Liver (tissue), 9 donors: Measurements from ENCODE around the gene NARF. TPM values are rescaled to one million over a fixed set of nuclear protein-coding genes. Genes with fewer than 3 reads are reported as not detected.

Experiments
- DNase-seq: peaks from one replicate; pipeline ENCODE4 v3.0.0-alpha.2; 2017; ENCODE audit warnings: low spot score
- H3K27ac ChIP-seq, 2 donors: one replicate each; pipeline ENCODE4 v1.7.0; 2013; ENCODE audit warnings: inconsistent platforms in 2 of 2, low read length in 2 of 2, control low read depth in 1 of 2, low read depth in 1 of 2, mild to moderate bottlenecking in 1 of 2
- H3K27me3 ChIP-seq, 4 donors: one replicate each; pipeline versions ENCODE4 v1.6.1 to v1.7.0; 2013; ENCODE audit warnings: low read length in 3 of 4, inconsistent platforms in 1 of 4, mild to moderate bottlenecking in 1 of 4, moderate library complexity in 1 of 4; ENCODE audit not compliant: control insufficient read depth in 4 of 4, insufficient read depth in 4 of 4
- H3K36me3 ChIP-seq, 4 donors: one replicate each; pipeline versions ENCODE4 v1.6.1 to v1.7.0; 2013; ENCODE audit warnings: low read length in 3 of 4, mild to moderate bottlenecking in 3 of 4, low read depth in 1 of 4, moderate library complexity in 1 of 4; ENCODE audit not compliant: control insufficient read depth in 4 of 4, insufficient read depth in 3 of 4
- H3K4me1 ChIP-seq, 4 donors: one replicate each; pipeline versions ENCODE4 v1.6.1 to v1.7.0; 2013; ENCODE audit warnings: low read length in 3 of 4, mild to moderate bottlenecking in 3 of 4, moderate library complexity in 1 of 4; ENCODE audit not compliant: control insufficient read depth in 4 of 4, insufficient read depth in 4 of 4
- H3K4me3 ChIP-seq, 3 donors: one replicate each; pipeline versions ENCODE4 v1.6.1 to v1.7.0; 2013; ENCODE audit warnings: low read length in 3 of 3, control low read depth in 1 of 3, low read depth in 1 of 3, mild to moderate bottlenecking in 1 of 3
- H3K9ac ChIP-seq, 2 donors: one replicate each; pipeline ENCODE4 v1.7.0; 2013; ENCODE audit warnings: low read length in 2 of 2, mild to moderate bottlenecking in 2 of 2, moderate library complexity in 2 of 2, control low read depth in 1 of 2, low read depth in 1 of 2
- H3K9me3 ChIP-seq, 4 donors: one replicate each; pipeline versions ENCODE4 v1.6.1 to v1.7.0; 2013; ENCODE audit warnings: low read length in 3 of 4; ENCODE audit not compliant: control insufficient read depth in 4 of 4
- ATF3 ChIP-seq: IDR thresholded peaks from 2 replicates; pipeline ENCODE4 v1.6.1; 2016; ENCODE audit warnings: antibody characterized with exemption
- CTCF ChIP-seq: fragments of 150-350 bp; IDR thresholded peaks from 2 replicates; pipeline ENCODE4 v1.5.1; 2017; ENCODE audit warnings: improper control_type of control experiment, low read depth, low read length; ENCODE audit not compliant: missing input control
- EGR1 ChIP-seq, 2 donors: IDR thresholded peaks; 2 replicates each; pipeline ENCODE4 v1.6.1; 2016 to 2018; ENCODE audit warnings: antibody characterized with exemption in 2 of 2, low read depth in 2 of 2
- FOXA1 ChIP-seq: IDR thresholded peaks from 2 replicates; pipeline ENCODE4 v1.6.1; 2016; ENCODE audit warnings: antibody characterized with exemption
- FOXA2 ChIP-seq: IDR thresholded peaks from 2 replicates; pipeline ENCODE4 v1.6.1; 2016; ENCODE audit warnings: antibody characterized with exemption
- GABPA ChIP-seq, 2 donors: IDR thresholded peaks in 1 of 2; conservative IDR thresholded peaks in 1 of 2; 2 replicates each; pipeline ENCODE4 v1.6.1; 2016; ENCODE audit warnings: antibody characterized with exemption in 2 of 2, mild to moderate bottlenecking in 1 of 2, moderate library complexity in 1 of 2
- HNF4A ChIP-seq, 2 donors: conservative IDR thresholded peaks; 2 replicates each; pipeline ENCODE4 v1.6.1; 2016; ENCODE audit warnings: antibody characterized with exemption in 2 of 2, mild to moderate bottlenecking in 2 of 2
- HNF4G ChIP-seq: IDR thresholded peaks from 2 replicates; pipeline ENCODE4 v1.6.1; 2016; ENCODE audit warnings: antibody characterized with exemption
- JUND ChIP-seq, 2 donors: IDR thresholded peaks; 2 replicates each; pipeline ENCODE4 v1.6.1; 2016; ENCODE audit warnings: antibody characterized with exemption in 2 of 2
- NR2F2 ChIP-seq: IDR thresholded peaks from 2 replicates; pipeline ENCODE4 v1.6.1; 2016; ENCODE audit warnings: antibody characterized with exemption
- RAD21 ChIP-seq, 2 donors: IDR thresholded peaks; 2 replicates each; pipeline ENCODE4 v1.6.1; 2016; ENCODE audit warnings: antibody characterized with exemption in 2 of 2, mild to moderate bottlenecking in 2 of 2
- REST ChIP-seq: IDR thresholded peaks from 2 replicates; pipeline ENCODE4 v1.6.1; 2016; ENCODE audit warnings: antibody characterized with exemption, mild to moderate bottlenecking
- RXRA ChIP-seq, 2 donors: IDR thresholded peaks; 2 replicates each; pipeline ENCODE4 v1.6.1; 2017 to 2018; ENCODE audit warnings: antibody characterized with exemption in 2 of 2, mild to moderate bottlenecking in 1 of 2
- SP1 ChIP-seq: IDR thresholded peaks from 2 replicates; pipeline ENCODE4 v1.6.1; 2018; ENCODE audit warnings: antibody characterized with exemption, mild to moderate bottlenecking
- TAF1 ChIP-seq: conservative IDR thresholded peaks from 2 replicates; pipeline ENCODE4 v1.6.1; 2016; ENCODE audit warnings: antibody characterized with exemption, mild to moderate bottlenecking
- YY1 ChIP-seq: IDR thresholded peaks from 2 replicates; pipeline ENCODE4 v1.6.1; 2016; ENCODE audit warnings: antibody characterized with exemption, mild to moderate bottlenecking
- ZBTB33 ChIP-seq: IDR thresholded peaks from 2 replicates; pipeline ENCODE4 v1.6.1; 2016; ENCODE audit warnings: antibody characterized with exemption
- WGBS: extraction: QIAGEN DNeasy Blood & Tissue Kit; methylation state at CpG from one replicate; pipeline ENCODE4 v1.1.7; 2013; 5-methylcytosine and 5-hydroxymethylcytosine counted together
- polyA plus RNA-seq, 2 donors: library from polyadenylated mRNA; stranded (reverse) in 1 of 2; unstranded in 1 of 2; fragments of 200-250 nt in 1 of 2; fragments of >200 nt in 1 of 2; fragmentation: Nextera tagmentation in 1 of 2; extraction: Ambion mirVana in 1 of 2; gene quantifications; one replicate each; pipeline versions ENCODE4 v1.2.1 to v1.2.3, GENCODE V29; 2013 to 2015
- total RNA-seq, 2 donors: library from RNA; depleted of rRNA; stranded (reverse); fragments of >200 nt; gene quantifications; one replicate each; pipeline ENCODE4 v1.2.3, GENCODE V29; 2014
- donor health status: healthy.
- donor health status: healthy.
- donor health status: healthy.
- donor health status: healthy.
- donor health status: healthy.

The NARF gene
- total and polyA plus RNA-seq, 4 donors: 19.8 to 87.5 (median 26.2) TPM

- TF ChIP-seq TAF1 (no peak), NR2F2 (no peak), FOXA1 (no peak), HNF4G (no peak), ZBTB33 (no peak), JUND (IDR thresholded peaks at IDR 0.05) (no peak)
- Histone ChIP-seq H3K4me1 (peaks cover 4 to 14% (median 7%) of the 10 kb centered on the region in 4 donors), H3K4me3 (no peak overlapping the region), H3K36me3 (peaks cover 0 to 5% (median 2%) of the 10 kb centered on the region in 4 donors), H3K9me3 (no peaks in the 10 kb centered on the region), H3K27me3 (no peaks in the 10 kb centered on the region), H3K9ac (no peak overlapping the region), H3K27ac (no peak overlapping the region)
- DNase-seq: no peak
- WGBS: 85% methylated on average over 8 of the region's 8 CpGs
Measured at GRCh38 chr17:82432017-82432416, 26.5 kb upstream of the NARF start.

- Histone ChIP-seq H3K9ac (no peak overlapping the region), H3K36me3 (peaks cover 0 to 9% (median 6%) of the 10 kb centered on the region in 4 donors), H3K9me3 (no peaks in the 10 kb centered on the region), H3K4me3 (no peak overlapping the region), H3K4me1 (peaks cover 4 to 14% (median 7%) of the 10 kb centered on the region in 4 donors), H3K27me3 (no peaks in the 10 kb centered on the region), H3K27ac (no peak overlapping the region)
- 91% methylated on average over 32 of the region's 32 CpGs for WGBS
- DNase-seq: no peak
- no peak for TF ChIP-seq ZBTB33
- no peak for TF ChIP-seq RXRA (IDR thresholded peaks at IDR 0.05)
- no peak for TF ChIP-seq HNF4A (conservative IDR thresholded peaks at IDR 0.05)
- TF ChIP-seq REST: no peak
- no peak for TF ChIP-seq FOXA2
- no peak for TF ChIP-seq HNF4G
- no peak for TF ChIP-seq EGR1 (IDR thresholded peaks at IDR 0.05; ENCODE audit: low read depth in 2 of 2)
- TF ChIP-seq ATF3: no peak
- no peak for TF ChIP-seq TAF1
- no peak for TF ChIP-seq YY1
- TF ChIP-seq NR2F2: no peak
- TF ChIP-seq FOXA1: no peak
- TF ChIP-seq JUND (IDR thresholded peaks at IDR 0.05): no peak
- TF ChIP-seq RAD21 (IDR thresholded peaks at IDR 0.05): no peak
- no peak for TF ChIP-seq CTCF
- no peak for TF ChIP-seq SP1
- TF ChIP-seq GABPA (IDR thresholded peaks at IDR 0.05 in 1 of 2, conservative IDR thresholded peaks at IDR 0.05 in 1 of 2): no peak
Measured at GRCh38 chr17:82433560-82434215, 24.9 kb upstream of the NARF start.
